K562 (cell line): ENCODE results near the gene TACR2. TPM values are rescaled to one million over a fixed set of nuclear protein-coding genes. Genes with fewer than 3 reads are reported as not detected.

Experiments used
- ATF3 ChIP-seq, 2 experiments: fragments of 450-650 bp in 1 of 2; sonication (generic) in 1 of 2; formaldehyde crosslinking in 1 of 2; IDR thresholded peaks in 1 of 2; conservative IDR thresholded peaks in 1 of 2; 2 replicates each; pipeline versions ENCODE4 v1.6.1 to v1.8.1; 2016 to 2023; ENCODE audit warnings: mild to moderate bottlenecking in 2 of 2, moderate library complexity in 2 of 2, inconsistent platforms in 1 of 2, missing genetic modification reagents in 1 of 2
- C11orf30 ChIP-seq: fragments of 450-650 bp; IDR thresholded peaks from 2 replicates; pipeline ENCODE4 v1.6.1; 2016; ENCODE audit warnings: low read depth, mild to moderate bottlenecking
- CGGBP1 ChIP-seq: fragments of 250-450 bp; sonication (Bioruptor Pico); IDR thresholded peaks from 2 replicates; pipeline ENCODE4 v1.9.0; 2021; ENCODE audit warnings: mild to moderate bottlenecking
- CTCFL ChIP-seq: IDR thresholded peaks from 2 replicates; pipeline ENCODE4 v1.6.1; 2011; ENCODE audit warnings: borderline replicate concordance, low read depth, mild to moderate bottlenecking, moderate library complexity, low read length; ENCODE audit not compliant: insufficient read depth, poor library complexity, severe bottlenecking
- E2F6 ChIP-seq, 2 experiments: IDR thresholded peaks; 2 replicates each; pipeline ENCODE4 v1.6.1; 2011; ENCODE audit warnings: borderline replicate concordance in 1 of 2, control low read depth in 1 of 2, low read depth in 1 of 2, low read length in 1 of 2, mild to moderate bottlenecking in 1 of 2, mixed read lengths in 1 of 2, moderate library complexity in 1 of 2; ENCODE audit not compliant: insufficient read depth in 1 of 2, insufficient read length in 1 of 2, poor library complexity in 1 of 2, severe bottlenecking in 1 of 2; ENCODE audit errors: extremely low read depth in 1 of 2
- ELF1 ChIP-seq: fragments of 200-800 bp; sonication (Bioruptor generic); IDR thresholded peaks from 2 replicates; pipeline ENCODE4 v1.6.1; 2016; ENCODE audit warnings: missing genetic modification characterization, missing compliant biosample characterization
- HLTF ChIP-seq: fragments of 450-650 bp; IDR thresholded peaks from 2 replicates; pipeline ENCODE4 v1.6.1; 2016
- MAZ ChIP-seq, 2 experiments: fragments of 450-650 bp in 1 of 2; sonication (generic) in 1 of 2; formaldehyde crosslinking; IDR thresholded peaks in 1 of 2; conservative IDR thresholded peaks in 1 of 2; 2 replicates each; pipeline versions ENCODE4 v1.4.0 to v1.5.0; 2020; ENCODE audit warnings: mild to moderate bottlenecking in 1 of 2, missing genetic modification reagents in 1 of 2
- MLLT1 ChIP-seq, 2 experiments: fragments of 450-650 bp; IDR thresholded peaks; 2 replicates each; pipeline ENCODE4 v1.6.1; 2016
- NCOA1 ChIP-seq: fragments of 450-650 bp; IDR thresholded peaks from 2 replicates; pipeline ENCODE4 v1.6.1; 2016; ENCODE audit warnings: low read depth
- NR2F6 ChIP-seq: fragments of 450-650 bp; formaldehyde crosslinking; IDR thresholded peaks from 2 replicates; pipeline ENCODE4 v1.4.0; 2020; ENCODE audit warnings: mild to moderate bottlenecking
- THAP12 ChIP-seq: fragments of 250-450 bp; sonication (Bioruptor Pico); IDR thresholded peaks from 2 replicates; pipeline ENCODE4 v1.9.0; 2021; ENCODE audit warnings: mild to moderate bottlenecking, inconsistent platforms
- TRIM24 ChIP-seq, 2 experiments: fragments of 450-650 bp; IDR thresholded peaks; 2 replicates each; pipeline ENCODE4 v1.6.1; 2016
- XRCC3 ChIP-seq: fragments of 450-650 bp; IDR thresholded peaks from 2 replicates; pipeline ENCODE4 v1.6.1; 2017; ENCODE audit warnings: mild to moderate bottlenecking, moderate library complexity
- YBX1 ChIP-seq: fragments of 450-650 bp; IDR thresholded peaks from 2 replicates; pipeline ENCODE4 v1.7.1; 2016; ENCODE audit warnings: mild to moderate bottlenecking
- ZNF41 ChIP-seq: fragments of 250-450 bp; sonication (Bioruptor Pico); conservative IDR thresholded peaks from 2 replicates; pipeline ENCODE4 v1.4.0; 2020; ENCODE audit warnings: mild to moderate bottlenecking
- ZNF551 ChIP-seq: fragments of 250-450 bp; sonication (Bioruptor Pico); IDR thresholded peaks from 2 replicates; pipeline ENCODE4 v1.5.0; 2021; ENCODE audit warnings: mild to moderate bottlenecking, moderate library complexity
- ZNF79 ChIP-seq: fragments of 250-450 bp; sonication (Bioruptor Pico); IDR thresholded peaks from 2 replicates; pipeline ENCODE4 v1.4.0; 2020; ENCODE audit warnings: low read depth, mild to moderate bottlenecking, moderate library complexity
- polyA plus RNA-seq, 8 experiments: library from polyadenylated mRNA; depleted of rRNA in 4 of 8; stranded (reverse) in 5 of 8; unstranded in 3 of 8; fragments of >200 nt; fragmentation: Nextera tagmentation in 2 of 8; fragmentation: Illumina TruSeq in 1 of 8; extraction: Ambion mirVana in 2 of 8; extraction: Trizol in 1 of 8; gene quantifications; 2 replicates each; pipeline versions ENCODE4 v1.2.1 to v1.2.3, GENCODE V29; 2011 to 2014; ENCODE audit warnings: inconsistent platforms in 1 of 8, missing spikeins in 1 of 8
- total RNA-seq, 7 experiments: library from RNA; depleted of rRNA in 6 of 7; stranded (reverse); fragments of >200 nt in 6 of 7; fragmentation: Illumina TruSeq in 2 of 7; extraction: Trizol in 2 of 7; gene quantifications; 2 replicates each; pipeline versions ENCODE4 v1.2.1 to v1.2.3, GENCODE V29; 2011 to 2021; ENCODE audit warnings: low replicate concordance in 1 of 7

TACR2 gene
- total and polyA plus RNA-seq, 9 of the 15 experiments (the other 6 are each of a cell fraction or from before 2014, with no cell fraction given): not detected

GRCh38 chr10:69408318-69409175, 8.2 kb downstream of the TACR2 start (continued):
- TF ChIP-seq CTCFL (peak; percentile 97), ZNF41 (CRISPR knock-in tag) (0 out of 2 replicates have a peak, but pooled peaks have one; percentile 30), ELF1 (tag) (peak; percentile 87), ZNF79 (CRISPR knock-in tag) (no peak), YBX1 (no peak), CGGBP1 (CRISPR knock-in tag) (no peak), TRIM24 (IDR thresholded peaks at IDR 0.05) (0 out of 4 replicates have a peak, but pooled peaks of 1 of the 2 experiments have one; percentile 17), XRCC3 (no peak), NCOA1 (peak; percentile 57), MAZ (CRISPR knock-in tag; conservative IDR thresholded peaks at IDR 0.05 in 1 of 2, IDR thresholded peaks at IDR 0.05 in 1 of 2) (peak; percentile 61 to 91; a peak in 3 of 4 replicates), MLLT1 (IDR thresholded peaks at IDR 0.05) (0 out of 4 replicates have a peak, but pooled peaks of 1 of the 2 experiments have one; percentile 28), NR2F6 (CRISPR knock-in tag) (no peak), E2F6 (IDR thresholded peaks at IDR 0.05; ENCODE audit: borderline replicate concordance in 1 of 2, extremely low read depth in 1 of 2, insufficient read depth in 1 of 2, insufficient read length in 1 of 2, low read depth in 1 of 2, low read length in 1 of 2, poor library complexity in 1 of 2, severe bottlenecking in 1 of 2) (peak; percentile 73 to 85), ATF3 (IDR thresholded peaks at IDR 0.05) (no peak), ATF3 (CRISPR knock-in tag; conservative IDR thresholded peaks at IDR 0.05) (no peak), THAP12 (peak; percentile 65; the same call in 1 of the 2 replicates), ZNF551 (CRISPR knock-in tag) (no peak), HLTF (peak; percentile 73; the same call in 1 of the 2 replicates), C11orf30 (no peak)
